GM06990 (cell line): ENCODE results near the gene PABPN1.

ENCODE experiments used
- DNase-seq: peaks from one replicate; pipeline ENCODE4 v3.0.0-alpha.2; 2011; ENCODE audit not compliant: insufficient read length; ENCODE audit errors: extremely low read depth
- H3K27me3 ChIP-seq: replicated peaks from 2 replicates; pipeline ENCODE4 v1.6.0; 2011; ENCODE audit warnings: low read length; ENCODE audit not compliant: control insufficient read depth, insufficient read depth
- H3K36me3 ChIP-seq: 2 replicates; pipeline ENCODE4 v1.5.1; 2011; ENCODE audit warnings: low read length; ENCODE audit not compliant: control insufficient read depth, insufficient read depth
- H3K4me3 ChIP-seq: replicated peaks from 2 replicates; pipeline ENCODE4 v1.5.1; 2011; ENCODE audit warnings: low read depth, mild to moderate bottlenecking, control low read depth, low read length
- CTCF ChIP-seq: IDR thresholded peaks from 2 replicates; pipeline ENCODE4 v1.5.1; 2011; ENCODE audit warnings: low read length, control low read depth, mild to moderate bottlenecking, inconsistent platforms; ENCODE audit not compliant: insufficient read depth, poor library complexity, severe bottlenecking

PABPN1 gene

DNA sequence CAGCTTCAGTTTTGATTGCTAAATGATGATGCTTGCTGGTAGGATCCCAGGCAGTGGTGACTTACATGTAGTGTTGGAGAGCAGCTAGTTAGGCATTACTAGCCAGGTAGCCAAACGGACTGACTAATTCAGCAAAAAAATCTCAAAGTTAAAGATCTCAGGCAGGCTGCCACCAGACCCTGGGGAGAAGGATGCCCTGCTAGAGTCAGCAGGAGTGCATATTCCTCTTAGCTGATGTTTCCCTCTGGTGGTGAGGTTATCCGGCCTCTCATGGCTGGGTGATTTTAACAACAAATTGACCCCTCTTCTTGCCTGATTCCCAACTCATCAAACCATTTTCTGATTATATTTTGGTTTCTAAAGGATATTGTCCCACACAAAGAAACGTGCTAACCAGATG lies 40.9 kb downstream of the PABPN1 start:
- no peaks in the 10 kb centered on the region; the same call in 1 of the 2 replicates for H3K27me3 ChIP-seq

GRCh38 chr14:23364164-23365035 lies 43.1 kb downstream of the PABPN1 start:
- no peak overlapping the region for H3K4me3 ChIP-seq
- no peak for TF ChIP-seq CTCF
- DNase-seq, result no peak
- peaks cover 2% of the 10 kb centered on the region; the same call in 1 of the 2 replicates for H3K27me3 ChIP-seq
- no peaks in the 10 kb centered on the region for H3K36me3 ChIP-seq

More for the DNA sequence above, 40.9 kb downstream of the PABPN1 start:
- DNase-seq, result no peak
- Histone ChIP-seq H3K4me3 (no peak overlapping the region), H3K36me3 (no peaks in the 10 kb centered on the region)
- no peak for TF ChIP-seq CTCF

DNA sequence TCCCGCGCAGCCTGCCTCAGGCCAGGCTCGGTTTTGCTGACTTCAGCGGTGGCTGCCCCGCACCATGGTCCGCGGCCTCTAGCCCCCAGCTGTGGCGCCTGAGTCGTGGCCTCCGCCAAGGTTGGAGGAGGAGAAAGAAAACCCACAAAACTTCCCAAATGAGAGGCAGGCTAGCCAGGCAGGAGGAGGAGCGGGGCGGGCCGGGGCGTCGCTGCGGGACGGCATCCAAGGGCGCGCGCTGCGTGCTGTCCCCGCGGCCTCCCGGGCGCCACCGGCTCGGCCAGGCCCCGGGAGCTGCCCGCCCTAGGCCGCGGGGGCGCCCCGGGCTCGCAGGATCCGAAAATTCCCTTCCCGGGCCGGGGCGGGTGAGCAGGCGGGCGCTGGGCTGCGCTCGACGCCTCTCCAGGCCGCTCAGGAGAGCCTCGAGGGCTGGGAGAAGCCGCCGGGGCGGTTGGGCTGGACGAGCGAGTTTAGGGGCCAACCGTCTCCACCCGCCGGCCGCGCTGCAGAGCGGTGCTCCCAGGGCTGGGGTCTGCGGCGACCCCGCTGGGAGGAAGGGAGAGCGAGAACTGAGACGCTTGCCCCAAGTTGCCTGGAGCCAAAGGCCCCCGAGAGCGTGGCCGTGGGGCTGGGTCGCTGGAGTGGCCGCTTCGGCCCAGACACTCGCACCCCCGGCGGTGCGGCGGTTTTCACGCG lies 43.9 kb downstream of the PABPN1 start, which contains the start of gene EFS:
Gene EFS (minus strand): TSS at position 137 of the 696 bp plus-strand sequence. CDS start 147 bp downstream, outside the sequence.
- peaks cover 2% of the 10 kb centered on the region; the same call in 1 of the 2 replicates for H3K27me3 ChIP-seq
- no peak for TF ChIP-seq CTCF
- H3K36me3 ChIP-seq, result no peaks in the 10 kb centered on the region
- no peak for DNase-seq
- no peak within 1 kb of the TSS for H3K4me3 ChIP-seq

GRCh38 chr14:23365732-23366425 lies 44.6 kb downstream of the PABPN1 start:
- DNase-seq, result no peak
- Histone ChIP-seq H3K27me3 (peaks cover 2% of the 10 kb centered on the region; the same call in 1 of the 2 replicates), H3K4me3 (no peak overlapping the region), H3K36me3 (no peaks in the 10 kb centered on the region)
- TF ChIP-seq CTCF, result no peak

DNA sequence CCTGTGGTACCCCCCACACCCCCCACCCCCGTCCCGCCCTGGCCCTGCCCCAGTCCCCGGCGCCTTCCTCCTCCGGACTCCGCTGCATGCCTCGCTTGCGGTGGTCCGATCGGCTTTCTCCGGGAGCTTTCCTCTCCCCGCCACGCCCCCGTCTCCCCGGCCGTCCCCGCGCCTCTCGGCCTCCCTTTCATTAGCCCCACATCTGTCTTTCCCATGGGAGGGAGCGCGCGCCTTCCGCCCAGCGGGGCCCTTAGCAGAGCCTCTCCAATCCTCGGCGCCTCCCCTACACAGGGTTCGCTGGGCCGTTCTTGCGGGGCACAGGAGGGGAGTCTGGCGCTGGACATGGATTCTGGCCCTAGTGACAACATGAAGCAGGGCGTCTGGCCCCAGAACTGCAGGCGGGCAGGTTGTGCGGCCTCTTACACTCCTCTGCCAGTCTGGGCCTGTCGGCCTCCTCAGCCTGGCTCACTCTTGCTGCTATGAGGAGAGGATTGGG lies 45.2 kb downstream of the PABPN1 start:
- no peaks in the 10 kb centered on the region for H3K36me3 ChIP-seq
- H3K27me3 ChIP-seq, result peaks cover 2% of the 10 kb centered on the region; the same call in 1 of the 2 replicates
- no peak for TF ChIP-seq CTCF
- DNase-seq, result no peak
- H3K4me3 ChIP-seq, result no peak overlapping the region
